ENCODE measurements around the gene OPCML.

Gene OPCML

GRCh38 chr11:132755934-132756333 lies 776.4 kb downstream of the OPCML start:
- POLR2A ChIA-PET, result no interaction called here
- H3K4me3 ChIP-seq (ENCODE audit: low read depth, low read length), result no peak overlapping the region
- DNase-seq (ENCODE audit: low read depth, low spot score), result no peak
- CTCF ChIA-PET, result no interaction called here
- no peak for TF ChIP-seq CTCF (IDR thresholded peaks at IDR 0.05; ENCODE audit: insufficient read depth, low read length, missing control alignments)

- no peak for TF ChIP-seq CTCF (IDR thresholded peaks at IDR 0.05; ENCODE audit: insufficient read depth, low read length, missing control alignments)
- no peak for DNase-seq (ENCODE audit: low read depth, low spot score)
- H3K4me3 ChIP-seq (ENCODE audit: low read depth, low read length), result no peak overlapping the region
- ChIA-PET CTCF (no interaction called here), POLR2A (no interaction called here)
Observed at GRCh38 chr11:132751516-132752250, 780.6 kb downstream of the OPCML start.

DNA sequence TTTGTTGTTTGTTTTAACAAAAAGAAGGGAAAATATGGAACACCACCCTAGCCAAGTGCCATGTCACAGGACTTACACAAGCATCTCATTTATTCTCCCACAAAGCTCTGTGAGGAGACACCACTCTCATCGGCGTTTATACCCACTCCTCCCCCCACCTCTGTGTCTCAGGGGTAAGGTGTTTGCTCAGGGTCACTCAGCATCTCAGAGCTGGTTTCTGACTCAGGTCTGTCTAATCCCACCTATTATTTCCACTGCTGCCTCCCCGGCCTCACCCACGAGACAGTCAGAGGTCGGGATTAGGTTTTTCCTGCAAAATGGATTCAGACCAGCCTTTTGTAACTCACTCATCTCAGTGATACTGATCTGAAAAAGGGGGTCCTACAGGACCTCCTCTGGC lies 786.0 kb downstream of the OPCML start:
- TF ChIP-seq CTCF (IDR thresholded peaks at IDR 0.05; ENCODE audit: insufficient read depth, low read length, missing control alignments), result no peak
- CTCF ChIA-PET, result interaction anchor here (1.0 kb wide), 1 partner anchor 195 kb away, joined by 3 read pairs; no protein-coding TSS in a partner anchor
- H3K4me3 ChIP-seq (ENCODE audit: low read depth, low read length), result no peak overlapping the region
- no peak for DNase-seq (ENCODE audit: low read depth, low spot score)
- POLR2A ChIA-PET, result no interaction called here

GRCh38 chr11:132745306-132745705 lies 787.0 kb downstream of the OPCML start:
- no peak overlapping the region for H3K4me3 ChIP-seq (ENCODE audit: low read depth, low read length)
- ChIA-PET POLR2A (interaction anchor here (0.6 to 1.3 kb wide), 6 partner anchors 11 to 295 kb away, joined by 3 to 8 read pairs (median 3); no protein-coding TSS in a partner anchor), CTCF (interaction anchor here (0.9 kb wide), 1 partner anchor 198 kb away, joined by 3 read pairs; no protein-coding TSS in a partner anchor)
- no peak for TF ChIP-seq CTCF (IDR thresholded peaks at IDR 0.05; ENCODE audit: insufficient read depth, low read length, missing control alignments)
- DNase-seq (ENCODE audit: low read depth, low spot score), result no peak

DNA sequence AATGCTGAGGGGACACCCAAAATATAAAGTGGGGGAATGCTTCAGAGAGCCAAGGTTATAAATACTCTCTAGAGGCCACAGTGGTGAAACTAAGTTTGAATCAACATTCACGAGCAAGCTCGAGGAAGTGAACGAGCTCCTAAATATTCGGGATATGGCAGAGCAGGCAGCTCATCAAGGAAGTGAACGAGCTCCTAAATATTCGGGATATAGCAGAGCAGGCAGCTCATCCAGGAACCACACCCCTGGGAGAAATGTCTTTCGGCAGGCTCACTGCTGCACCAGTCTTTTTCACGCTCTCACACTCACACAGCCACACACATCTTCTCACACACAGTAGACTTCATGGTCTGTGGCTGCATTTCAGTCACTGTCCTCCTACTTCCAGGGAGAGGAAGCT lies 787.5 kb downstream of the OPCML start:
- peak overlapping the region; percentile 24; the same call in 1 of the 2 replicates for H3K4me3 ChIP-seq (ENCODE audit: low read depth, low read length)
- ChIA-PET POLR2A (interaction anchor here (0.6 to 1.3 kb wide), 7 partner anchors 11 to 295 kb away, joined by 3 to 8 read pairs (median 3); no protein-coding TSS in a partner anchor), CTCF (interaction anchor here (0.6 to 0.9 kb wide), 2 partner anchors 199 to 464 kb away, joined by 3 read pairs; no protein-coding TSS in a partner anchor)
- peak; percentile 78 for DNase-seq (ENCODE audit: low read depth, low spot score)
- no peak for TF ChIP-seq CTCF (IDR thresholded peaks at IDR 0.05; ENCODE audit: insufficient read depth, low read length, missing control alignments)

- TF ChIP-seq CTCF (IDR thresholded peaks at IDR 0.05; ENCODE audit: insufficient read depth, low read length, missing control alignments), result no peak
- POLR2A ChIA-PET, result no interaction called here
- no peak overlapping the region for H3K4me3 ChIP-seq (ENCODE audit: low read depth, low read length)
- CTCF ChIA-PET, result no interaction called here
- DNase-seq (ENCODE audit: low read depth, low spot score), result no peak
Observed at GRCh38 chr11:132743601-132744000, 788.7 kb downstream of the OPCML start.
